ENCODE measurements around the gene HSPA1A.
"Not testable (repeated sequence)": the region's sequence is repeated elsewhere in the genome, so short reads cannot be mapped to it uniquely, and the experiment has no call there.

The HSPA1A gene

GRCh38 chr6:31781244-31782125 is 33.9 kb upstream of the HSPA1A start:
- no peak for DNase-seq

- no peak for DNase-seq
These were observed 33.1 kb upstream of the HSPA1A start for GRCh38 chr6:31782126-31782855.

- DNase-seq: no peak
These were observed 31.0 kb upstream of the HSPA1A start for GRCh38 chr6:31784098-31784925.

DNA sequence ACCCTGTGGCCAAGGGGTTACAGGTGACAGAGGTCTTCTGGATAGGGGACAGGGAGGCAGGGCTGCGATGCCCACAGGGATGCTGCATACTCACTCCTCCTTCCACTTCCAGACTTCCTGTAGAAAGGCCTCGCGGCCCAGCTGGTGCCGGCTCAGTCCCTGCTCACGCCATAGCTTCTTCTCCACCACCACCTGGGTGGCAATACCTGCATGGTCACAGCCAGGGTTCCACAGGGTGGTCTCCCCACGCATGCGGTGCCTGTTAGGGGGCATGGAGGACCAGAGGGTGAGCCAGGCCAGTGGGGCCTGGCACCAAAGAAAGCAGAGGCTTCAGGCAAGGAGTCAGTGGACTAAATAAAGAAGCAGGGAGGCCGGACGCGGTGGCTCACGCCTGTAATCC is 29.9 kb upstream of the HSPA1A start:
- no peak for DNase-seq

DNA sequence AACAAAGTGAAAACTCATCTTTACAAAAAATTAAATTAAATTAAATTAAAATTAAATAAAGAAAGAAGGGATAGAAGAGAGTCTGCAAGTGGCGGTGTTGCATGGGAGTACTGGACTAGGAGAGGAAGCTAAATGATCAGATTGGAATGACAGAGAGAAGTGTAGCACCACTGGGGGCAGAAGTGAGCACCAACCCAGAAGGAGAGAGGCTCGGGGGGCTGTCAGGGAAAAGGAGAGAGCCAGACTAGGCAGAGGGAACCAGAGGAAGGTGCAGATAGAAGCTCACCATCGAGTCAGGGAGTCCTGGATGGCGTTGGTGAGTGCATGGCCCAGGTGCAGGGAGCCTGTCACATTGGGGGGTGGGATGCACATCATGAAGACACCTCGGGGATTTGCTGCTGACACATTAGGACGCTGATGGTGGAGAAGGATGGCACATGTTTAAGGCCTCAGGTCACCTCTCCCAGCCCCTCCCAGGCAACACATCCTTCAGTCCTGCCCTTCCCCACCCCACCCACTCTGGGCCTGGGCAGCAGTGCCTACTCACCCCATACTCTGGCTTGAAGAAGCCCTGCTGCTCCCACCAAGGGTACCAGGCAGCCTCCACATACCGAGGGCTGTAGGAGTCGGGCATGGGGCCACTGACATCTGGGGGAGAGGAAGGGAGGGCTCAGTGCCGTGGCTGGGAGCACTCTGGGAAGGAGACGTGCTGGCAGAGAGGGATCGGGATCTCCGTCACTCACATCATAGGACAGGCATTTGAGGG is 23.8 kb upstream of the HSPA1A start:
- DNase-seq: no peak

GRCh38 chr6:31792090-31792374 is 23.3 kb upstream of the HSPA1A start:
- DNase-seq: no peak

- DNase-seq: no peak
These were observed 22.6 kb upstream of the HSPA1A start for GRCh38 chr6:31792761-31793171.

GRCh38 chr6:31793927-31794245 is 21.5 kb upstream of the HSPA1A start:
- DNase-seq: not testable (repeated sequence)

GRCh38 chr6:31794294-31794865 is 21.0 kb upstream of the HSPA1A start:
- DNase-seq: no peak

DNA sequence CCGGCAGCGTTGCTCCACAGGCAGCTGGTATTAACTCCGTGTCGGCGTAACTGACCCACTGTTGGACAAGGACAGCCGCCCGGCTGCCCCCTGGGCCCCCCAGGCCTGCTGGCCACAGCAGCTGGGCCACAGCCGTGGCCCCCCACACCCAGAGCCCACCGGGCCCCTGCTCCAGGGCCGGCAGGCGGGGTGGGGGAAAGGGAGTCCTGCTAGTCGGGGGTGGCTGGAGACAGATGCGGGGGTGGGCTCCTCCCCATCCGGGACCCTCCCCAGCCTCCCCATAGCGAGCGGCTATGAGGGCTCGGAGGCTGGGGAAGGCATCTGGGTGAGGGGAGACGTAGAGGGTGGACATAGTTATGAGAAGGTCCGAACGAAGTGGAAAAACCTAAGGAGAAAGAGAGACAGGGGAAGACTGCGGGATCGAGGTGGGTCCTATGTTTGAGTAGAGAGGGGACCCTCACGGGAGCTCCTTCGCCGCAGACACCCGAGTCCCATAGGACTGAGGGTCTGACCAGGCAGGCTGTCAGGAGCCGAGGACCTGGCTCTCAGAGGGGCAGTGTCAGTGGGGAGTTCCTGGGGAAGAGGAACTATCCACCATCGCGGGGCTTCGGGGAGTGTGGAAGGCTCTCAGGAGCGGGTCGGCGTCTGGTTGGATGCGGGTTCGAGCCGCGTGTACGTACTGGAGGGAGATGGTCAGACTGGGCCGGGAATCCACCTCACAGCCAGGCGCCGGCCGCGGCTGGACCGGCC is 20.3 kb upstream of the HSPA1A start:
- no peak for DNase-seq

DNA sequence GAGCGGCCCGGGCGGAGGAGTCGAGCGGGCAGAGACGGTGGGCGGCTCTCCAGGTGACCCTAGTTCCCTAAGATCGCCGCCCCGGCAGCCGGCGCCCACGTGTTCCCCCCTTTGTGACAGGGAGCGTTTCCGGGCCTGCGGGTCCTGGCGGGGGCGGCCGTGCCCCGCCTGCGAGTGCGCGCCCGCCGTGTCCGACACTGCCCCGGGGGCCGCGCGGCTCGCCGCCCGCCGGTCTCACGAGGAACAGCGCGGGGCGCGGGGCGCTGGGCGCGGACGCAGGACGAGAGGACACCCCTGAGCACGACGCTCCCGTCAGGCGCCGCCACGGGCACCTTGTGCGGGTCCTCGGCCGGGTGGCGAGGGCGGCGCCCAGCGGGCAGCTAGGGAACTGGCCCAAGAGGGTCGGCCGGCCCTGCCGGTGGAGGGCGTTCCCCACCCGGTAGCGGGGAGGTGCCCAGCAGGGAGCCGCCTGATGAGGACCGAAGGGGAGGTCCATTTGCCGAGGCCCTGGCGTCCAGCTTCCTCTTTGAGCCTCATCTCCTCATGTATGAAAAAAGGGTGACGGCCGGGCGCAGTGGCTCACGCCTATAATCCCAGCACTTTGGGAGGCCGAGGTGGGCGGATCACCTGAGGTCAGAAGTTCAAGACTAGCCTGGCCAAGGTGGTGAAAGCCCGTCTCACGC is 19.6 kb upstream of the HSPA1A start, which contains the start of gene VARS1:
TSS of gene VARS1 (minus strand) at position 137 of the 683 bp plus-strand sequence. CDS start 535 bp downstream, outside the sequence.
- DNase-seq: peak; percentile 60

GRCh38 chr6:31796993-31797385 is 18.4 kb upstream of the HSPA1A start:
- no peak for DNase-seq

DNA sequence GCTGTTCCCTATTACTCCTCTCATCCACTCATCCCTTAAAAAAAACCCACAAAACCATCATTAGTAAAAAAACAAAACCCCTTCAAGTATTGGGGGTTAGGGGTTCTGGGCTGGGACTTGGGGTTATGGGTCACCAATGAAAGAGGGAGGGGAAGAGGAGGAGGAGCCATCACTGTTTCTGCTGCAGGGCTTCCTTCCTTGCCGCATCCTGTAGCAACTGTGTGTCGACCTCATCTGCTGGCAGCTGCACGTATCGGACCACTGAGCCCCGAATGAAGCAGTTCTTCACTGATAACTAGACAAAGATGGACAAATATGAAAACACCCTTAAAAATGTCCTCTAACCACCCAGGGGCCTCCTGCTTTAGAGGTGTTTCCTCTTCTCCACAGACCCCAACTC is 17.8 kb upstream of the HSPA1A start:
- no peak for DNase-seq

GRCh38 chr6:31799781-31800180 is 15.6 kb upstream of the HSPA1A start:
- no peak for DNase-seq

- DNase-seq: not testable (repeated sequence)
These were observed 14.1 kb upstream of the HSPA1A start for GRCh38 chr6:31801031-31801927.

DNA sequence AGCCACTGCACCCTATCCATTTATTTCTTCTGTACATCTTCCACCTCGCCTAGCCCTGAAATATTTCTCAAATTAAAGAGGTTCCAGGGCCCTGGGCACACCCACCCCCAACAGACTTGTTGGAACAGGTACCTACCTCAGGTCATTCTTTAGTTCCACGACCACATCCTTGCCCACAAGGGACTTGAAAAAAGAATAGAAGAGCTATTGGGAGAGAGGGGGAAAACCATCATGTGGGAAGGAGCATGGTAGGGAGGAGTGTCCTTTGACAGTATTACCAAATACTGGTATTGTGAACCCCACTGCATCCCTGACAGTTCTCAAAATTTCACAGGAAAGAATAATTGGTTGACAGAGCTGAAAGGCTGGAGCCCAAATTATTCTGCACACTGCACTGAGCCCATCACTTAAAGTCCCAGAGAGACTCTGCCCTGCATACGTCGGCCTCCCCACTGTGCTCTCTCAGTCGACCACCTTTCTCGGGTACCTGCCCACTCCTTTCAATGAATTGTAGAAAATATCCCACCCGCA is 9.3 kb upstream of the HSPA1A start:
- DNase-seq: no peak

- peak; percentile 89 for DNase-seq
These were observed 8.7 kb upstream of the HSPA1A start, which contains the start of gene LSM2 for GRCh38 chr6:31806470-31807272. LSM2 (minus strand) TSS chr6:31806966; CDS start chr6:31806757, 209 bp downstream.

DNA sequence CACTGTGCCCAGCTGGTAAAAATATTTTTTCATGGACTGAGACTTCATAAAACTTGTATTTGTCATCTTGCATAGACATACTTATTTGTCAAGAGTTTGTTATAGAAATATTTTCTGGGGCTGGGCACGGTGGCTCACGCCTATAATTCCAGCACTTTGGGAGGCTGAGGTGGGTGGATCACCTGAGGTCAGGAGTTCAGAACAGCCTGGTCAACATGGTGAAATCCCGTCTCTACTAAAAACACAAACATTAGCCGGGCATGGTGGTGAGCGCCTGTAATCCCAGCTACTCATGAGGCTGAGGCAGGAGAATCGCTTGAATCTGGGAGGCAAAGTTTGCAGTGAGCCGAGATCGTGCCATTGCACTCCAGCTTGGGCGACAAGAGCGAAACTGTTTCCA is 6.7 kb upstream of the HSPA1A start:
- not testable (repeated sequence) for DNase-seq

GRCh38 chr6:31811645-31812044 is 3.7 kb upstream of the HSPA1A start:
- no peak for DNase-seq

Data from SHP77 treated with DMSO at 0.1 percent for 48 hours (cell line).